ENCODE results near the gene LMCD1. TPM values are rescaled to one million over a fixed set of nuclear protein-coding genes. Genes with fewer than 3 reads are reported as not detected.

Gene LMCD1
- total and polyA plus RNA-seq, 2 experiments from 2014 or later = 21.8 to 35.3 TPM

- Mint-ChIP-seq H3K4me3 (no peak overlapping the region), H3K4me1 (peaks cover 4% of the 10 kb centered on the region; the same call in 1 of the 3 replicates), H3K36me3 (ENCODE audit: low read depth) (no peaks in the 10 kb centered on the region; the same call in 2 of the 3 replicates), H3K27ac (no peak overlapping the region), H3K9me3 (no peaks in the 10 kb centered on the region), H3K27me3 (ENCODE audit: insufficient read depth, low read depth, poor library complexity) (peaks cover 8% of the 10 kb centered on the region)
- Histone ChIP-seq H3K4me1 (ENCODE audit: insufficient read depth) (no peaks in the 10 kb centered on the region), H3K9me2 (ENCODE audit: insufficient read depth) (no peaks in the 10 kb centered on the region), H3K27me3 (ENCODE audit: insufficient read depth) (no peaks in the 10 kb centered on the region), H3K27ac (ENCODE audit: low read depth) (no peak overlapping the region), H4K20me1 (replicated peaks; ENCODE audit: insufficient read depth) (no peaks in the 10 kb centered on the region), H3K4me3 (no peak overlapping the region), H3F3A (replicated peaks; ENCODE audit: low read depth) (no peaks in the 10 kb centered on the region), H3K79me2 (replicated peaks; ENCODE audit: insufficient read depth) (no peaks in the 10 kb centered on the region), H3K4me2 (no peak overlapping the region), H3K36me3 (ENCODE audit: insufficient read depth) (no peaks in the 10 kb centered on the region), H2AFZ (no peak overlapping the region)
- ATAC-seq (no peak), DNase-seq (ENCODE audit: low spot score) (no peak)
- TF ChIP-seq POLR2AphosphoS5 (IDR thresholded peaks at IDR 0.05; ENCODE audit: low read depth) = no peak
- no peak for TF ChIP-seq EZH2 (IDR thresholded peaks at IDR 0.05; ENCODE audit: low read depth, unreplicated experiment)
Observed at GRCh38 chr3:8549354-8549753, 47.7 kb downstream of the LMCD1 start.

GRCh38 chr3:8550611-8551010 lies 49.0 kb downstream of the LMCD1 start:
- no peaks in the 10 kb centered on the region for H3K36me3 ChIP-seq (ENCODE audit: insufficient read depth)
- H3K27ac ChIP-seq (ENCODE audit: low read depth) = no peak overlapping the region
- no peaks in the 10 kb centered on the region for H3K9me2 ChIP-seq (ENCODE audit: insufficient read depth)
- H3K4me3 ChIP-seq = no peak overlapping the region
- Mint-ChIP-seq H3K9me3 (no peaks in the 10 kb centered on the region), H3K27ac (no peak overlapping the region), H3K4me1 (peaks cover 14% of the 10 kb centered on the region), H3K36me3 (ENCODE audit: low read depth) (no peaks in the 10 kb centered on the region; the same call in 2 of the 3 replicates), H3K27me3 (ENCODE audit: insufficient read depth, low read depth, poor library complexity) (peaks cover 13% of the 10 kb centered on the region), H3K4me3 (no peak overlapping the region)
- no peaks in the 10 kb centered on the region for H3F3A ChIP-seq (replicated peaks; ENCODE audit: low read depth)
- ATAC-seq (no peak), DNase-seq (ENCODE audit: low spot score) (no peak)
- H3K4me2 ChIP-seq = no peak overlapping the region
- no peaks in the 10 kb centered on the region for H3K79me2 ChIP-seq (replicated peaks; ENCODE audit: insufficient read depth)
- no peaks in the 10 kb centered on the region for H3K27me3 ChIP-seq (ENCODE audit: insufficient read depth)
- H2AFZ ChIP-seq = no peak overlapping the region
- H3K4me1 ChIP-seq (ENCODE audit: insufficient read depth) = peaks cover 5% of the 10 kb centered on the region; the same call in 1 of the 2 replicates
- H4K20me1 ChIP-seq (replicated peaks; ENCODE audit: insufficient read depth) = no peaks in the 10 kb centered on the region
- TF ChIP-seq REST (IDR thresholded peaks at IDR 0.05; ENCODE audit: unreplicated experiment) = no peak
- TF ChIP-seq ZNF114 (CRISPR knock-in tag; IDR thresholded peaks at IDR 0.05) = no peak
- TF ChIP-seq ZNF462 (CRISPR knock-in tag; IDR thresholded peaks at IDR 0.05) = no peak
- no peak for TF ChIP-seq CREB1 (CRISPR knock-in tag; IDR thresholded peaks at IDR 0.05; ENCODE audit: low read depth)
- no peak for TF ChIP-seq JUNB (IDR thresholded peaks at IDR 0.05; ENCODE audit: unreplicated experiment)
- TF ChIP-seq ZNF331 (CRISPR knock-in tag; IDR thresholded peaks at IDR 0.05; ENCODE audit: low read depth) = no peak
- TF ChIP-seq ETS1 (IDR thresholded peaks at IDR 0.05) = no peak
- no peak for TF ChIP-seq EZH2phosphoT487 (IDR thresholded peaks at IDR 0.05; ENCODE audit: unreplicated experiment)

Data from GM23338 (cell line).